H1 (cell line): Measurements from ENCODE around the gene CCDC178. TPM values are rescaled to one million over a fixed set of nuclear protein-coding genes. Genes with fewer than 3 reads are reported as not detected.

Experiments used
- GABPA ChIP-seq: IDR thresholded peaks from 2 replicates; pipeline ENCODE4 v1.6.1; 2011; ENCODE audit warnings: mild to moderate bottlenecking, low read length, moderate library complexity, borderline replicate concordance; ENCODE audit not compliant: insufficient read depth
- KDM1A ChIP-seq: fragments of 200-600, 300-600 bp; sonication (generic); IDR thresholded peaks from 2 replicates; pipeline ENCODE4 v1.7.1; 2016; ENCODE audit warnings: mild to moderate bottlenecking, low read length, borderline replicate concordance
- KDM4A ChIP-seq: IDR thresholded peaks from one replicate; pipeline ENCODE4 v1.7.1; 2012; ENCODE audit warnings: low read depth, mild to moderate bottlenecking, moderate library complexity, low read length, inconsistent platforms; ENCODE audit not compliant: severe bottlenecking
- NANOG ChIP-seq: IDR thresholded peaks from 2 replicates; pipeline ENCODE4 v1.6.1; 2011; ENCODE audit warnings: low read length, low read depth, mild to moderate bottlenecking, inconsistent platforms; ENCODE audit not compliant: insufficient read depth, poor library complexity, severe bottlenecking
- POLR2AphosphoS5 ChIP-seq: IDR thresholded peaks from 2 replicates; pipeline ENCODE4 v1.6.1; 2011; ENCODE audit warnings: low read depth, low read length
- RXRA ChIP-seq: IDR thresholded peaks from 2 replicates; pipeline ENCODE4 v1.6.1; 2011; ENCODE audit warnings: low read depth, mild to moderate bottlenecking, low read length, moderate library complexity; ENCODE audit not compliant: insufficient read depth
- SIRT6 ChIP-seq: IDR thresholded peaks from one replicate; pipeline ENCODE4 v1.7.1; 2012; ENCODE audit warnings: low read length, inconsistent platforms
- polyA plus RNA-seq, 7 experiments: library from polyadenylated mRNA; depleted of rRNA in 3 of 7; stranded (reverse) in 5 of 7; unstranded in 2 of 7; fragments of >200 nt in 5 of 7; fragments of 200-250 nt in 2 of 7; gene quantifications; 1 replicate in 5 of 7; 2 replicates in 1 of 7; 4 replicates in 1 of 7; pipeline versions ENCODE4 v1.2.1 to v1.2.3, GENCODE V29; 2011 to 2013; ENCODE audit warnings: missing spikeins in 2 of 7, mixed read lengths in 2 of 7
- total RNA-seq: library from RNA; stranded (reverse); fragmentation: NEBNext Ultra II Directional; extraction: Animal tissue kit (Norgen Biotek cat#: 25700); gene quantifications from 2 replicates; pipeline ENCODE4 v1.2.1, GENCODE V29; 2021

CCDC178 gene
- total and polyA plus RNA-seq, 2 of the 8 experiments (the other 6 are each of a cell fraction or from before 2014, with no cell fraction given), result not detected

GRCh38 chr18:33123862-33124518 lies 316.5 kb downstream of the CCDC178 start (continued):
- TF ChIP-seq NANOG (no peak), KDM1A (no peak), GABPA (no peak), SIRT6 (no peak), KDM4A (no peak), RXRA (no peak), POLR2AphosphoS5 (no peak)
